Activated CD4-positive, CD25-positive, alpha-beta regulatory T cell treated with anti-CD3 and anti-CD28 coated beads, Interleukin-2, amount 50 U/mL, for 16 hours (primary cell): ENCODE results near the gene MTG2.
"Not testable (repeated sequence)": the region's sequence is repeated elsewhere in the genome, so short reads cannot be mapped to it uniquely, and the experiment has no call there.

ENCODE experiments used
- DNase-seq: peaks from one replicate; pipeline ENCODE4 v3.0.0-alpha.2; 2020; ENCODE audit warnings: low read depth, low spot score

The MTG2 gene

GRCh38 chr20:62146019-62146755, 36.6 kb upstream of the MTG2 start:
- DNase-seq: no peak

- DNase-seq: no peak
Observed at GRCh38 chr20:62147125-62147524, 35.7 kb upstream of the MTG2 start.

- DNase-seq: no peak
Observed at GRCh38 chr20:62147528-62147927, 35.3 kb upstream of the MTG2 start.

- not testable (repeated sequence) for DNase-seq
Observed at GRCh38 chr20:62148383-62148782, 34.4 kb upstream of the MTG2 start.

- DNase-seq: no peak
Observed at GRCh38 chr20:62148908-62149314, 33.9 kb upstream of the MTG2 start.

- no peak for DNase-seq
Observed at GRCh38 chr20:62149532-62150309, 33.1 kb upstream of the MTG2 start.

- DNase-seq: no peak
Observed at GRCh38 chr20:62150310-62150575, 32.6 kb upstream of the MTG2 start.

GRCh38 chr20:62151225-62151624, 31.6 kb upstream of the MTG2 start:
- no peak for DNase-seq

- DNase-seq: no peak
Observed at GRCh38 chr20:62151835-62152364, 30.9 kb upstream of the MTG2 start.

GRCh38 chr20:62155428-62156253, 27.2 kb upstream of the MTG2 start:
- DNase-seq: no peak

GRCh38 chr20:62156254-62156556, 26.6 kb upstream of the MTG2 start:
- no peak for DNase-seq

GRCh38 chr20:62156592-62157386, 26.0 kb upstream of the MTG2 start:
- peak; percentile 48 for DNase-seq

- no peak for DNase-seq
Observed at GRCh38 chr20:62157387-62158087, 25.3 kb upstream of the MTG2 start.

- no peak for DNase-seq
Observed at GRCh38 chr20:62158088-62158400, 24.8 kb upstream of the MTG2 start.

GRCh38 chr20:62158541-62158940, 24.3 kb upstream of the MTG2 start:
- no peak for DNase-seq

- DNase-seq: no peak
Observed at GRCh38 chr20:62159052-62159451, 23.8 kb upstream of the MTG2 start.

GRCh38 chr20:62159839-62160238, 23.0 kb upstream of the MTG2 start:
- no peak for DNase-seq

- DNase-seq: no peak
Observed at GRCh38 chr20:62160253-62160652, 22.6 kb upstream of the MTG2 start.

- no peak for DNase-seq
Observed at GRCh38 chr20:62160876-62161275, 22.0 kb upstream of the MTG2 start.

GRCh38 chr20:62161347-62161746, 21.5 kb upstream of the MTG2 start:
- no peak for DNase-seq
